ENCODE data around the gene IGHMBP2. TPM values are rescaled to one million over a fixed set of nuclear protein-coding genes. Genes with fewer than 3 reads are reported as not detected.

IGHMBP2 gene
- total RNA-seq, 1 donor from 2014 or later: 30.6 TPM

DNA sequence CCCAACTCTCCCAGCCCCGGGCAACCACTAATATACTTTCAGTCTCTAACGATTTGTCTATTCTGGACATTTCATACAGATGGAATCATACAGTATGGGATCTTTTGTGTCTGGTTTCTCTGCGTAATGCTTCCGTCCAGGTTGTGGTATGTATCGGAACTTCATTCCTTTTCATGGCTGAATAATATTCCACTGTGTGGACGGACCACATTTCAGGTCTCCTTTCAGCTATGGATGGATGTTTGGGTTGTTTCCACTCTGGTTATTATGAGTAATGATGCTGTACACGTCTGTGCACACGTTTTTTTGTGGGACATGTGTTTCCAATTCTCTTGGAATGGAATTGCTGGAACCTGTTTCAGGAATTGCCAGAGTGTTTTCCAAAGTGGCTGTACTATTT is 44.6 kb upstream of the IGHMBP2 start:
- DNase-seq (ENCODE audit: low spot score, unreplicated experiment): no peak
- H3K27me3 Mint-ChIP-seq: peaks cover 12% of the 10 kb centered on the region
- H3K9me3 Mint-ChIP-seq (ENCODE audit: low read depth): peaks cover 8% of the 10 kb centered on the region
- no peak for TF ChIP-seq CTCF (IDR thresholded peaks at IDR 0.05; ENCODE audit: unreplicated experiment)
- no peaks in the 10 kb centered on the region for H3K4me1 Mint-ChIP-seq (ENCODE audit: low read depth)
- no peak overlapping the region for H3K4me3 Mint-ChIP-seq (ENCODE audit: low read depth)
- no peak overlapping the region for H3K27ac Mint-ChIP-seq
- peaks cover 5% of the 10 kb centered on the region for H3K36me3 Mint-ChIP-seq (ENCODE audit: insufficient read depth)

GRCh38 chr11:68862421-68862820 is 41.3 kb upstream of the IGHMBP2 start:
- no peak overlapping the region for H3K27ac Mint-ChIP-seq
- TF ChIP-seq CTCF (IDR thresholded peaks at IDR 0.05; ENCODE audit: unreplicated experiment): no peak
- no peaks in the 10 kb centered on the region for H3K27me3 Mint-ChIP-seq

GRCh38 chr11:68863553-68864265 is 40.0 kb upstream of the IGHMBP2 start:
- Mint-ChIP-seq H3K4me1 (ENCODE audit: low read depth) (peaks cover 2% of the 10 kb centered on the region), H3K4me3 (ENCODE audit: low read depth) (no peak overlapping the region), H3K27ac (no peak overlapping the region), H3K9me3 (ENCODE audit: low read depth) (peaks cover 8% of the 10 kb centered on the region), H3K27me3 (peaks cover 3% of the 10 kb centered on the region), H3K36me3 (ENCODE audit: insufficient read depth) (peaks cover 5% of the 10 kb centered on the region)
- no peak for TF ChIP-seq CTCF (IDR thresholded peaks at IDR 0.05; ENCODE audit: unreplicated experiment)
- no peak for DNase-seq (ENCODE audit: low spot score, unreplicated experiment)

More at GRCh38 chr11:68862421-68862820, 41.3 kb upstream of the IGHMBP2 start:
- H3K9me3 Mint-ChIP-seq (ENCODE audit: low read depth): peaks cover 8% of the 10 kb centered on the region
- no peak overlapping the region for H3K4me3 Mint-ChIP-seq (ENCODE audit: low read depth)
- no peaks in the 10 kb centered on the region for H3K4me1 Mint-ChIP-seq (ENCODE audit: low read depth)
- peaks cover 5% of the 10 kb centered on the region for H3K36me3 Mint-ChIP-seq (ENCODE audit: insufficient read depth)
- no peak for DNase-seq (ENCODE audit: low spot score, unreplicated experiment)

GRCh38 chr11:68865241-68865640 is 38.5 kb upstream of the IGHMBP2 start:
- H3K27ac Mint-ChIP-seq: no peak overlapping the region
- H3K36me3 Mint-ChIP-seq (ENCODE audit: insufficient read depth): peaks cover 5% of the 10 kb centered on the region
- no peak overlapping the region for H3K4me3 Mint-ChIP-seq (ENCODE audit: low read depth)
- H3K4me1 Mint-ChIP-seq (ENCODE audit: low read depth): peaks cover 9% of the 10 kb centered on the region
- H3K27me3 Mint-ChIP-seq: peaks cover 12% of the 10 kb centered on the region
- TF ChIP-seq CTCF (IDR thresholded peaks at IDR 0.05; ENCODE audit: unreplicated experiment): no peak
- DNase-seq (ENCODE audit: low spot score, unreplicated experiment): no peak
- H3K9me3 Mint-ChIP-seq (ENCODE audit: low read depth): peaks cover 4% of the 10 kb centered on the region

DNA sequence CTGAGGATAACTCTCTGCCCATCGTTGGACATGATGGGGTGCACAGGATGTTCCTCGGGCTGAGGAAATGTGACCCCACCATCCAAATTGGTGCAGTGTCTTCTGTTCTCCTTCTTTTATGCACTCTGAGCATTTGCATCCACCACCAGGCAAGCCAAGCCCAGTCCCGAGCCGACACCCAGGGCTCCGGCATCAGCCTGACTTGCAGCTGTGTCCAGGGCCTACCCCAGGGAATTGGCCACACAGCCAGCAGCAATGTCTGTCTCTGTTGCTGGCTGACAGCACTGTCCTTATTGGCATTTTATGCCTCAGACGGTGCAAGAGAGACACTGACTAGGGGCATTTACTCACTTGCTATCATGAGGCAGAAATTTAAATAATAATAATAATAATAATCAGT is 36.6 kb upstream of the IGHMBP2 start:
- no peak for TF ChIP-seq CTCF (IDR thresholded peaks at IDR 0.05; ENCODE audit: unreplicated experiment)

More for the DNA sequence above, 36.6 kb upstream of the IGHMBP2 start:
- DNase-seq (ENCODE audit: low spot score, unreplicated experiment): no peak
- Mint-ChIP-seq H3K4me3 (ENCODE audit: low read depth) (no peak overlapping the region), H3K27ac (no peak overlapping the region), H3K9me3 (ENCODE audit: low read depth) (peaks cover 4% of the 10 kb centered on the region), H3K36me3 (ENCODE audit: insufficient read depth) (peaks cover 5% of the 10 kb centered on the region), H3K4me1 (ENCODE audit: low read depth) (peaks cover 15% of the 10 kb centered on the region), H3K27me3 (peaks cover 18% of the 10 kb centered on the region)

Data from progenitor cell of endocrine pancreas (in vitro differentiated cells).